Adipocyte (in vitro differentiated cells): ENCODE data around the gene KIF4B.

ENCODE experiments used
- DNase-seq: peaks from one replicate; pipeline ENCODE4 v3.0.0-alpha.2; 2015; ENCODE audit warnings: low read depth
- H3K27me3 ChIP-seq: replicated peaks from 2 replicates; pipeline ENCODE4 v1.7.0; 2013; ENCODE audit warnings: mild to moderate bottlenecking, low read length, moderate library complexity; ENCODE audit not compliant: control insufficient read depth, insufficient read depth
- H3K36me3 ChIP-seq: 2 replicates; pipeline ENCODE4 v1.7.0; 2013; ENCODE audit warnings: low read length, mild to moderate bottlenecking, moderate library complexity; ENCODE audit not compliant: control insufficient read depth, insufficient read depth, severe bottlenecking
- H3K4me1 ChIP-seq: 2 replicates; pipeline ENCODE4 v1.7.0; 2013; ENCODE audit warnings: mild to moderate bottlenecking, low read length, moderate library complexity; ENCODE audit not compliant: control insufficient read depth, insufficient read depth
- H3K4me3 ChIP-seq: 2 replicates; pipeline ENCODE4 v1.7.0; 2013; ENCODE audit warnings: mild to moderate bottlenecking, low read length, moderate library complexity
- H3K9ac ChIP-seq: 2 replicates; pipeline ENCODE4 v1.7.0; 2013; ENCODE audit warnings: mild to moderate bottlenecking, low read length, moderate library complexity
- H3K9me3 ChIP-seq: 2 replicates; pipeline ENCODE4 v1.7.0; 2013; ENCODE audit warnings: mild to moderate bottlenecking, low read length, moderate library complexity; ENCODE audit not compliant: control insufficient read depth

The KIF4B gene

DNA sequence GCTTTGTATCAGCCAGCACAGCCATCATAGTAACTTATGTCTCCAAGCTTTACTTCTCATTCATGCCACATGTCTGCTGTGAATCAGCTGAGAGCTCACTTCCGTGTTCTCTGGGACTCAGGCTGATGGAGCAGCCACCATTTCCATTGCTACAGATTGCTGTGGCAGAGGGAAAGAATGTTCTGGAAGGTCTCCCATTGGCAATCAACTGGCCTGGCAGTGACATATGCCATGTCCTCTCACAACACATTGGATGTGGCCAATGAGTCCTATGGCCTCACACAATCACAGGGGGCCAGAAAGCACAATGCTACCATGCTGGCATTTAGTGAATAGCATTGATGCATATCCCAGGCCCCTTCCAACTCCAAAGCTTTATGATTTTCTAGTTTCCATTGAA is 44.1 kb downstream of the KIF4B start:
- Histone ChIP-seq H3K4me3 (no peak overlapping the region), H3K9me3 (no peaks in the 10 kb centered on the region), H3K9ac (no peak overlapping the region)

DNA sequence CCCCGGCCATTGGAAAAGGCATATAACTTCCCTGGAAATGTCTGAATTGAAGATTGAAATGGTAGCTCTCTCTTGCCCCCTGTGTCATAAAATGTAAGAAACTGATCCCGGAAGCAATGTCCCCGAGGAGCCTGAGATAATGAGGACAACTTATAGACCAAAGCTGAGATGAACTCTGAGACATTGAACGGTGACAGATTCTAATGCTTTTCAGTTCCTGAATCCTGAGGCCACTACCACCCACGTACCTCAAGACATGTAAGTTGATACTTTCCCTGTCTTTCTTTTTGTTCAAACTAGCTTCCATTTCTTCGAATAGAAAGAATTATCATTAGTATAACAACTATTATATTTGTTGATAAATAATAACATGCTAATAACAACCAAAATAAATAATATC is 51.0 kb downstream of the KIF4B start:
- H3K27me3 ChIP-seq = no peaks in the 10 kb centered on the region
- no peaks in the 10 kb centered on the region for H3K36me3 ChIP-seq
- H3K9me3 ChIP-seq = no peaks in the 10 kb centered on the region
- H3K9ac ChIP-seq = no peak overlapping the region
- no peak for DNase-seq
- H3K4me1 ChIP-seq = no peaks in the 10 kb centered on the region
- H3K4me3 ChIP-seq = no peak overlapping the region

More for the DNA sequence above, 44.1 kb downstream of the KIF4B start:
- Histone ChIP-seq H3K27me3 (peaks cover 3% of the 10 kb centered on the region), H3K36me3 (no peaks in the 10 kb centered on the region), H3K4me1 (no peaks in the 10 kb centered on the region)
- no peak for DNase-seq

DNA sequence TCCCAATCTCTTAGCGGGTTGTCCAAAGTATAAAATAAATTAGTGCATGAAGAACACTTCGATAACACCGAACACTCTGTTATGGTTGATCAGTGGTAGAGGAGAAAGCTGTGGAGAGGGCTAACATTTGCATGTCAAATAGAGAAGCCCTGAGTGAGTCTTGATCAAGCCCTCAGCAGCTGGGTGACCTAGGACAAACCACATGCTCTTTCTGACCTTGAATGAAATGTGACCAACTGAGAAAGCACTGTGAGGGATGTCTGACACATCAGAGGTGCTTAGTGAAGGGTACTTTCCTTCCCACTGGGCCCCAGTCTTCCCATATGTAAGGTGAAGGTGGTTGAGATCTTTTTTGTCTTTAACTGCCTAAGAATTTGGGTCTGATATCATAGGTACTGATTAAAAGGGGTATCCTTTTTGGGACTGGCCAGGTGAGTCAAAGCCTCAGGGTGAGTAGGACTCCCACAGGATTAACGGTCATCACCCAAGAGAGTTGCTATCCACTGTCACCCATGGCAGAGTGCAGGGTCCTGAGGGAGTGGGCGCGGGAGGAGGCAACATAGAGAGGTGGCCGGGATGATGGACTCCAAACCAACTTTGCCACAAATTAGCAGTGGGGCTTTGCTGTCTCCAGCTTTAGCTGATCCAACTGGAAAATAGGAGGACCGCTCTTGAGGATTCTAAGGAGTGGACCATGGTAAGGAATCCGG is 53.5 kb downstream of the KIF4B start:
- Histone ChIP-seq H3K4me1 (no peaks in the 10 kb centered on the region), H3K9ac (no peak overlapping the region), H3K36me3 (no peaks in the 10 kb centered on the region), H3K4me3 (no peak overlapping the region), H3K27me3 (no peaks in the 10 kb centered on the region), H3K9me3 (no peaks in the 10 kb centered on the region)
- no peak for DNase-seq
